ENCODE measurements around the gene SUCLG1.

SUCLG1 gene

DNA sequence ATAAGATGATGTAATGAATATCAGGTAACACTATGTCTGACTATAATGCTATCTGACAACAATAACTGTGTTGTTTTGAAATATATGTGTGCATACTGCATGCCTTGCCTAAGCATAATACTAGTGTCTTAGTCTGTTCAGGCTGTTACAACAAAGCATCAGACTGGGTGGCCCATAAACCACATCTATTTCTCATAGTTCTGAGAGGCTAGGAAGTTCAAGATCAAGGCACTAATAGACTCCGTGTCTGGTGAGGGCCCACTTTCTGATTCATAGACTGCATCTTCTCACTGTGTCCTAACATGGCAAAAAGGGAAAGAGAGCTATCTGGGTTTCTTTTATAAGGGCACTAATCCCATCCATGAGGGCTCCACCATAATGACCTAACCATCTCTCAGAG, 80.1 kb downstream of the SUCLG1 start:
- H3K27ac ChIP-seq: no peak overlapping the region
- TF ChIP-seq, protein P1, sequence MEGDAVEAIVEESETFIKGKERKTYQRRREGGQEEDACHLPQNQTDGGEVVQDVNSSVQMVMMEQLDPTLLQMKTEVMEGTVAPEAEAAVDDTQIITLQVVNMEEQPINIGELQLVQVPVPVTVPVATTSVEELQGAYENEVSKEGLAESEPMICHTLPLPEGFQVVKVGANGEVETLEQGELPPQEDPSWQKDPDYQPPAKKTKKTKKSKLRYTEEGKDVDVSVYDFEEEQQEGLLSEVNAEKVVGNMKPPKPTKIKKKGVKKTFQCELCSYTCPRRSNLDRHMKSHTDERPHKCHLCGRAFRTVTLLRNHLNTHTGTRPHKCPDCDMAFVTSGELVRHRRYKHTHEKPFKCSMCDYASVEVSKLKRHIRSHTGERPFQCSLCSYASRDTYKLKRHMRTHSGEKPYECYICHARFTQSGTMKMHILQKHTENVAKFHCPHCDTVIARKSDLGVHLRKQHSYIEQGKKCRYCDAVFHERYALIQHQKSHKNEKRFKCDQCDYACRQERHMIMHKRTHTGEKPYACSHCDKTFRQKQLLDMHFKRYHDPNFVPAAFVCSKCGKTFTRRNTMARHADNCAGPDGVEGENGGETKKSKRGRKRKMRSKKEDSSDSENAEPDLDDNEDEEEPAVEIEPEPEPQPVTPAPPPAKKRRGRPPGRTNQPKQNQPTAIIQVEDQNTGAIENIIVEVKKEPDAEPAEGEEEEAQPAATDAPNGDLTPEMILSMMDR (IDR thresholded peaks at IDR 0.05): no peak
- no peak for TF ChIP-seq ZFX (IDR thresholded peaks at IDR 0.05; ENCODE audit: borderline replicate concordance)

DNA sequence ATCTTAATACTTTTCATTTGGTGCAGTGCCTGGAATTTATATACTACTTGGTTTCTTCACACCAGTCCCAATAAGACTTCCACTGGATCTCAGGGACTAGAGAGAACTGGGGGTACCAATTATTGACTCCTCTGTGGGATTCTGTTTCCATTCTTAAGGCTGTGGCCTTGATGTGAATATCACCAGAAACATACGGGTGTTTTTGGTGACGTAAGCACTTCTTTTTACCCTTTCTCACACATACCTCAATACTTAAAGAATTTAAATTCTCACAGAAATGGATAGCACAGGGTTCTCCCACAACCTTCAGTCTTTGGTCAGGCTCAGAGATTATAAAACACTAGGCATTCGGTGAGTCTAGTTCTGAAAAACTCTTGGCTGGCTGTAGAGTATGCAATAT, 84.1 kb downstream of the SUCLG1 start:
- H3K27ac ChIP-seq: no peak overlapping the region
- TF ChIP-seq, protein P1 (IDR thresholded peaks at IDR 0.05): no peak
- TF ChIP-seq ZFX (IDR thresholded peaks at IDR 0.05; ENCODE audit: borderline replicate concordance): no peak

DNA sequence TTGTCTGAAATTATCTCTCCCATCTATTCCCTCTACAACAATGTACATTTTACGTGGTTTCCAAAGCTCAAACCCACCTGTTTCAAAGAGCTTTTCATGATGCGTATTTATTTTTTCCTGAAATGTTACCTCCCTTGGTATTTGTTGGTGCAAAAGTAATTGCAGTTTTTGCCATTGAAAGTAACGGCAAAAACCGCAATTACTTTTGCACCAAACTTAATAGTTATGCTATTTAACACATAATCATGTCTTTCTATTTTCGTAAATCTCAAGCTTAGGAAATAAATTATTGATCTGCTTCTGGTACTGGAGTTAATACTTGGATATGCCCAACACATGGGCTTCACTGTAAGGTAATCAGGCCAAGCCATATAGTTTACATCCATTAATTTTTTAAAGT, 85.2 kb downstream of the SUCLG1 start:
- no peak overlapping the region for H3K27ac ChIP-seq
- no peak for TF ChIP-seq ZFX (IDR thresholded peaks at IDR 0.05; ENCODE audit: borderline replicate concordance)
- TF ChIP-seq, protein P1 (IDR thresholded peaks at IDR 0.05): no peak
